Cardiac muscle cell (in vitro differentiated cells and primary cell): ENCODE data around the gene LDLRAD4. TPM values are rescaled to one million over a fixed set of nuclear protein-coding genes. Genes with fewer than 3 reads are reported as not detected.

Experiments used
- DNase-seq, 2 donors: peaks; one replicate each; pipeline versions ENCODE4 v3.0.0 to v3.0.0-alpha.2; 2010 to 2017; ENCODE audit warnings: low read depth in 1 of 2, low spot score in 1 of 2
- H3K27ac ChIP-seq: fragments of 200-600 bp; sonication (generic); 2 replicates; pipeline ENCODE4 v1.5.1; 2016
- H3K27me3 ChIP-seq: fragments of 200-600 bp; sonication (generic); 2 replicates; pipeline ENCODE4 v1.6.0; 2016; ENCODE audit warnings: control low read depth
- H3K36me3 ChIP-seq: fragments of 200-600 bp; sonication (generic); 2 replicates; pipeline ENCODE4 v1.5.1; 2016; ENCODE audit warnings: control low read depth
- H3K4me1 ChIP-seq: fragments of 200-600 bp; sonication (generic); 2 replicates; pipeline ENCODE4 v1.8.1; 2017; ENCODE audit warnings: low read depth, mild to moderate bottlenecking, mixed run types
- H3K4me3 ChIP-seq: fragments of 200-600 bp; sonication (generic); 2 replicates; pipeline ENCODE4 v1.5.1; 2016; ENCODE audit warnings: mild to moderate bottlenecking
- H3K9me3 ChIP-seq: fragments of 200-600 bp; sonication (generic); 2 replicates; pipeline ENCODE4 v1.5.1; 2017; ENCODE audit warnings: low read depth, mild to moderate bottlenecking, control low read depth
- CTCF ChIP-seq: IDR thresholded peaks from 2 replicates; pipeline ENCODE4 v1.5.1; 2012; ENCODE audit warnings: low read depth, mild to moderate bottlenecking, low read length
- polyA plus RNA-seq: library from polyadenylated mRNA; unstranded; fragments of >200 nt; fragmentation: Nextera tagmentation; extraction: Ambion mirVana; gene quantifications from 2 replicates; pipeline ENCODE4 v1.2.1, GENCODE V29; 2016
- total RNA-seq: library from RNA; depleted of rRNA; stranded (reverse); fragments of >200 nt; gene quantifications from 2 replicates; pipeline ENCODE4 v1.2.3, GENCODE V29; 2016

LDLRAD4 gene
- total and polyA plus RNA-seq, 2 experiments from 2014 or later = 10.5 to 11.5 TPM

- H3K9me3 ChIP-seq = no peaks in the 10 kb centered on the region
- H3K27ac ChIP-seq = no peak overlapping the region
- H3K36me3 ChIP-seq = no peaks in the 10 kb centered on the region
- no peaks in the 10 kb centered on the region for H3K27me3 ChIP-seq
- no peak for TF ChIP-seq CTCF
- no peak overlapping the region for H3K4me3 ChIP-seq
- no peak for DNase-seq
- no peaks in the 10 kb centered on the region for H3K4me1 ChIP-seq
These were observed 182.8 kb downstream of the LDLRAD4 start for GRCh38 chr18:13401404-13401803.

- no peak for DNase-seq
- Histone ChIP-seq H3K4me1 (no peaks in the 10 kb centered on the region), H3K27ac (no peak overlapping the region), H3K9me3 (no peaks in the 10 kb centered on the region), H3K4me3 (no peak overlapping the region), H3K27me3 (no peaks in the 10 kb centered on the region), H3K36me3 (no peaks in the 10 kb centered on the region)
- no peak for TF ChIP-seq CTCF
These were observed 183.3 kb downstream of the LDLRAD4 start for GRCh38 chr18:13401826-13402225.

- no peak overlapping the region for H3K27ac ChIP-seq
- no peaks in the 10 kb centered on the region for H3K9me3 ChIP-seq
- no peak overlapping the region for H3K4me3 ChIP-seq
- H3K27me3 ChIP-seq = no peaks in the 10 kb centered on the region
- no peaks in the 10 kb centered on the region for H3K36me3 ChIP-seq
- no peak for TF ChIP-seq CTCF
- no peak for DNase-seq
- H3K4me1 ChIP-seq = no peaks in the 10 kb centered on the region
These were observed 185.4 kb downstream of the LDLRAD4 start for GRCh38 chr18:13403786-13404549.

GRCh38 chr18:13405305-13406038 is 186.9 kb downstream of the LDLRAD4 start:
- no peak overlapping the region for H3K4me3 ChIP-seq
- no peaks in the 10 kb centered on the region for H3K36me3 ChIP-seq
- TF ChIP-seq CTCF = no peak
- no peaks in the 10 kb centered on the region for H3K4me1 ChIP-seq
- no peaks in the 10 kb centered on the region for H3K9me3 ChIP-seq
- no peak for DNase-seq
- H3K27me3 ChIP-seq = no peaks in the 10 kb centered on the region
- H3K27ac ChIP-seq = no peak overlapping the region

GRCh38 chr18:13406049-13406615 is 187.6 kb downstream of the LDLRAD4 start:
- no peaks in the 10 kb centered on the region for H3K9me3 ChIP-seq
- DNase-seq = no peak
- H3K27ac ChIP-seq = no peak overlapping the region
- no peaks in the 10 kb centered on the region for H3K36me3 ChIP-seq
- H3K4me3 ChIP-seq = no peak overlapping the region
- no peak for TF ChIP-seq CTCF
- no peaks in the 10 kb centered on the region for H3K4me1 ChIP-seq
- no peaks in the 10 kb centered on the region for H3K27me3 ChIP-seq
